Measurements from ENCODE around the gene SRP9.
"Not testable (repeated sequence)": the region's sequence is repeated elsewhere in the genome, so short reads cannot be mapped to it uniquely, and the experiment has no call there.

Gene SRP9

GRCh38 chr1:225811622-225812487, 34.2 kb downstream of the SRP9 start:
- no peak for DNase-seq
- intact Hi-C loops (cut with DNase I), result loop anchor here (2.0 to 5.0 kb wide), 3 partner anchors 33 to 71 kb away; partner anchors contain the start of gene TMEM63A

GRCh38 chr1:225812488-225813213, 35.0 kb downstream of the SRP9 start:
- no peak for DNase-seq
- intact Hi-C loops (cut with DNase I), result loop anchor here (5.0 kb wide), 1 partner anchor 35 kb away; no protein-coding TSS in a partner anchor

- no peak for DNase-seq
- intact Hi-C loops (cut with DNase I), result loop anchor here (5.0 kb wide), 1 partner anchor 34 kb away; no protein-coding TSS in a partner anchor
Measured at GRCh38 chr1:225813214-225813964, 35.8 kb downstream of the SRP9 start.

- intact Hi-C loops (cut with DNase I), result loop anchor here (5.0 kb wide), 1 partner anchor 33 kb away; no protein-coding TSS in a partner anchor
- DNase-seq, result no peak
Measured at GRCh38 chr1:225814381-225814780, 36.8 kb downstream of the SRP9 start.

GRCh38 chr1:225815090-225815489, 37.5 kb downstream of the SRP9 start:
- intact Hi-C loops (cut with DNase I), result not testable (repeated sequence)

GRCh38 chr1:225815526-225816178, 38.0 kb downstream of the SRP9 start:
- intact Hi-C loops (cut with DNase I), result no loop called here
- DNase-seq, result no peak

More at GRCh38 chr1:225815090-225815489, 37.5 kb downstream of the SRP9 start:
- DNase-seq, result not testable (repeated sequence)

- intact Hi-C loops (cut with DNase I), result no loop called here
- DNase-seq, result peak in 1 of 10 donors; percentile 37
Measured at GRCh38 chr1:225816643-225817538, 39.3 kb downstream of the SRP9 start.

GRCh38 chr1:225817611-225818061, 40.0 kb downstream of the SRP9 start:
- intact Hi-C loops (cut with DNase I), result no loop called here

GRCh38 chr1:225818229-225818628, 40.6 kb downstream of the SRP9 start:
- intact Hi-C loops (cut with DNase I), result no loop called here
- DNase-seq, result peak in 1 of 10 donors; percentile 11

More at GRCh38 chr1:225817611-225818061, 40.0 kb downstream of the SRP9 start:
- DNase-seq, result peak in 9 of 10 donors; percentile 60 to 95 (median 72)

GRCh38 chr1:225819346-225820192, 41.9 kb downstream of the SRP9 start:
- intact Hi-C loops (cut with DNase I), result no loop called here

GRCh38 chr1:225820522-225821120, 43.0 kb downstream of the SRP9 start:
- intact Hi-C loops (cut with DNase I), result no loop called here
- no peak for DNase-seq

More at GRCh38 chr1:225819346-225820192, 41.9 kb downstream of the SRP9 start:
- peak in 1 of 10 donors; percentile 22 for DNase-seq

GRCh38 chr1:225822655-225823403, 45.2 kb downstream of the SRP9 start:
- intact Hi-C loops (cut with DNase I), result no loop called here
- peak in 2 of 10 donors; percentile 12 to 26 for DNase-seq

- intact Hi-C loops (cut with DNase I), result no loop called here
- DNase-seq, result peak in 2 of 10 donors; percentile 56 to 72
Measured at GRCh38 chr1:225823811-225824261, 46.2 kb downstream of the SRP9 start.

- intact Hi-C loops (cut with DNase I), result no loop called here
- DNase-seq, result peak in 2 of 10 donors; percentile 63 to 72
Measured at GRCh38 chr1:225824533-225824941, 46.9 kb downstream of the SRP9 start.

- intact Hi-C loops (cut with DNase I), result no loop called here
- peak in 2 of 10 donors; percentile 39 to 40 for DNase-seq
Measured at GRCh38 chr1:225825078-225825477, 47.5 kb downstream of the SRP9 start.

GRCh38 chr1:225825607-225826007, 48.0 kb downstream of the SRP9 start:
- DNase-seq, result peak in 2 of 10 donors; percentile 2 to 76
- intact Hi-C loops (cut with DNase I), result no loop called here
